NCI-H1694 (cell line): ENCODE data around the gene EIPR1.

Experiments
- DNase-seq: peaks from one replicate; lab custom pipeline; 2025; lab: John Stamatoyannopoulos, UW

EIPR1 gene

DNA sequence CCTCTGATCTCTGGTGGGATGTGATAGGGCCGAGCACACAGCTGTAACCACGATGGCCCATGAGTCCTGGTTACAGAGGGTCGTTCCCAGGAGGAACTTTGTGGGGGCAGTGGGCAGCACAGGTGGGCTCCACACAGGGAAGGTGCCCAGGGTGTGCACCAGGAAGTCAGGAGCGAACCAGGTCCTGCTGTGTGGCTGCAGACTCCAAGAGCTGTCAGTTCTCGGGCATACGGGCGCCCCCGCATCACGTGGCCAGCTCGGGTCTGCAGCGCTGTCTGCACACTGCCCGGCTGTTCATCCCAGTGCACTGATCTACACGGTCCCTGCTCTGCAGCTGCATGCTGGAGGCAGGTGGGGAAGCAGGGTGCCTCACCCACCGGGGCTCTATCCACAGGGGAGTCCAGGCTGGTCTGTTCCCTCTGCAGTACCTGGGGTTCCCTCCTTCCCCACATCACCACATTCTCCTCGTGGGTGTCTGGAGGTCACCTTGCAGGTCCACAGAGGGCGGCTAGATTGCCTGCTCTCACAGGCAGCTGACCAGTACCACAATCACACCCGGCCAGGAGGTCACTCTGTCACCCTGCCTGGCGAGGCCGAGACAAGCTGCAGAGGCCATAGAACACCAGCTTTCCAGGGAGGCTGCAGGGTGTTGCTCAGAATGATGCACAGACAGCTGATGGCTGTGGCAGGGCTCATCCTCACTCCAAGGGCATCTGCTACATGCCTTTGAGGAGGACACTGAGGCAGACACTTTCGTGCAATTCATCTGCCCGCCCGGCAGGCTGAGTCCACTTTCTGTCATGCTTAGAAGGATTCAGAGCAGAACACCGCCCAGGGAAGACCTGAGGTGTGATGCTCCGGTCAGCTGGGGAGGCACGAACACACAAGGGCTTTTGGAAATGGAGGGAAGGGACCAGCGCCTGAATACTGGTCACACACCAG is 202.7 kb downstream of the EIPR1 start:
- DNase-seq, result no peak

DNA sequence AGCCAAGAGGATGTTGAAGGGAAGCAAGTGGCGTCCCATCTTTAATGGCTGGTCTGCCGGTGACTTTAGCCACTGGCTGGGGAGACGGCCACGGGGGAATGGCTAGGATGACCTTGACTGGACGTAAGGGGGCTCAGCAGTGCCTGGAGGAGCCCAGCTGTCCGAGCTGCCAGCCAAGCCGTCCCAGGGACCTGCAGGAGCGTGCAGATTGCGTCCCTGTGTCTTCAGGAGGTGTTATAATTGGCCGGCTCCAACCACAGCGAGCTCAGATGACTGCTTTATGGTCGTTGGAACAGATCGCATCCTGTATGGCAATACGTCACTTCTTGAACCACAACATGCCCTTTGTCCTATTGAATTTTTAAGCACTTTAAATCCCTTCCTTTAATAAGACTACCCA is 204.6 kb downstream of the EIPR1 start:
- no peak for DNase-seq

DNA sequence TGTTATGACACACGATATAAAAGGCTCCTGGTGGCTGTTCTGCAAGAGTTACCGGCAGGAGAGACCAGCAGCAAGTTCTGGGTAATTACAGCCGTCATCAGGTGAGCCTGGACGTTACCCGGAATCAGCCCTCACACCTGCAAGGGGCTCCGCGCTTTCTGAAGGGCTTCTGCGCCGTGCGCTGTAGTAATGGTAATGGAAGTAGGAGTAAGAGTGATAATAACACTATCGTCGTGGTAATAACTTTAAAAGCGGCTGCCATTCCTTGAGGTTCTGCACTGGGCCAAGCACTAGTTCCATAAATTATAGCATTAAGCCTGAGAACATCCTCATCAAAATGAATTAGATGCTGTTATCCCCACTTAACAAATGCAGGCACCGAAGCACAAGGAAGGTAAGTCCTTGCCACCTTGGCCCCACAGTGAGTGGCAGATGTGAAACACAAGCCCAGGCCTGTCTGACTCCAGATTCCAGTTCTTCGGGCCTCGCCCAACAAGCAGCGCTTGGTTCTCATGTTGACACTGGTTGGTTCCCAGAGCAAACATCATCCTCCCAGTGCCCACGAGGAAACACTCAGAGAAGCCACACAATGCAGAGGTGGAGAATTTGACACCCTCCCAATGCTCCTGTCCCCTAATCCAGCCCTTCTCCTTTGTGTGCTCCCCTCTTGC is 205.2 kb downstream of the EIPR1 start:
- peak; percentile 82 for DNase-seq

DNA sequence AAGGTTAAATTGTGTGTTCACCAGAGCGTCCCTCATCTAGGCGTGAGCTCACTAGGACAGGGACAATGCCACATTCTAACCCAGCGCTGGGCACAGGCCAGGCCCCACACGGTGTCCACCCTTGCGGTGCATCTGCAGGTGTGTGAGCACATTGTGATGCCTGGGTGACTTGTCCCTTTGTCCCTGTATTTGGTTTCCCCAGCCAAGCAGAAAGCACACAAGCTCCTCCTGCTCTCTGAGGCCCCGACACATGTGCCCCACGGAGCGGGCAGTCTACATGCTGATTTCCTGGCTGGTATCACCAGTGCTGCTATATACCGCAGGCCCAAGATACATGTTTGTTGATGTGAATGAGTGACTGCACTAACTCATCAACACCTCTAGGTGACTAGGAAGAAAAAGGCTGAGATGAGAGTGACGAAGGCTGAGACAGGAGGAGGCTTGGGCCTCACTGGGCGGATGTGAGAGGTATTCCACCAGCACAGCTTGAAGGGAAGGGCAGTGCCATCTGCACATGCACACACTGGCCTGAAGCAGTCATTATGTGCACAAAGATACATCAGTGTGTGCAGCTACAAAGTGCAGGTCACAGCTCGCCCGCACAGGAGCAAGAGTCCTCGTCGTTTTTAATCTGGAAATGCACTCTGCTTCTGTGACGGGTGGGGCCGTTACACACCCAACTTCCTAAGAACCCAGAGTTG is 205.9 kb downstream of the EIPR1 start:
- peak; percentile 54 for DNase-seq

DNA sequence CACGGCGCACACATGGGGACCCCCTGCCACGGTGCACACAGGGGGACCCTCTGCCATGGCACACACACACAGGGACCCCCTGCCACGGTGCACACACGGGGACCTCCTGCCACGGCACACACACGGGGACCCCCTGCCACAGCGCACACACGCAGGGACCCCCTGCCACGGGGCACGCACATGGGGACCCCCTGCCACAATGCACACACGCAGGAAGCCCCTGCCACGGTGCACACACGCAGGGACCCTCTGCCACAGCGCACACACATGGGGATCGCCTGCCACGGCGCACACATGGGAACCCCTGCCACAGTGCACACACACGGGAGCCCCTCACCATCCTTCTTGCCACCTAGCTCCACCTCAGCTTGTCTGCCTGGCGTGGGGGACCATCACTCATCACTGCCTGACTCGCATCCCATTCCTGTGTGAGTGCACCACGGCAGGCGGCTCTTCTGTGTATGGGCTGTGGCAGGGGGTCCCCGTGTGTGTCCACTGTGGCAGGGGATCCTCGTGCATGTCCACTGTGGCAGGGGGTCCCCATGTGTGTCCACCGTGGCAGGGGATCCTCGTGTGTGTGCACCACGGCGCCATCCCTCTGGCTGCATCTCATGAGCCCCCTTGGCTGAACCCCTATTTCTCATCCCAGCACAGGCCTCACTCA is 206.7 kb downstream of the EIPR1 start:
- DNase-seq, result no peak

DNA sequence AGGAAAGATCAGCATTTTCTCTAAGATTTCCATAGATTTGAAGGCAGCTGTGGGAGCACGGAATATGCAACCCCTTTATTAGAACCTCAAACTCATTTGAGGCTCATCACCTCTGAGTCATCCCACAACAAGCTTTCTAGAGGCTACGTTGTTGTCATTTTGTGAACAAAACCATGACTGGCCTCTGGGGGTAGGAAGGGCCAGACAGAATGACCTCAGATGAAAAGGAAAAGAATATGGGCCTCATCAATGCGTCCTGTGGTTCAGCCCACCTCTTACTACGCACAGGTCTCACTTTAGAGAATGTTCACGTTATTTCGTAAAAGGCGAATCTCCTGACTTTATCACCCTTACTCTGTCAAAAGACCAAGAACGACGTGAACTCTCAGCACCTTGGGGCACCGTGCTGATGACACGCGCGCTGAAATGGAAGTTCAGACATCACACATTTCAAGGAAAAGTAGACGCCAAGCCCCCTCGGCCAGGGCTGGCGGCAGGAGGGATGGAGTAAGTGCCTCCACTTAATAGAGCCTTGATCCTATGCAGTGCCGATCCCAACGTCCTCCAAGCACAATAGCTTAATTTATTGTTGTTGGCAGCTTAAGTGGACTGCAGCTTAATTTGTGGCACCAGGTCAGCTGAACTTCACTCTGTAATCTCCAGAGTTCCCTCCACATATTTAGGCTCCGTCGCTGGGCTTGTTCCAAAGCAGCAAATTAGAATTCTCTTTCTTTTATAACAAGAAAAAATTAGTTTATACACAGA is 208.3 kb downstream of the EIPR1 start:
- DNase-seq, result no peak

DNA sequence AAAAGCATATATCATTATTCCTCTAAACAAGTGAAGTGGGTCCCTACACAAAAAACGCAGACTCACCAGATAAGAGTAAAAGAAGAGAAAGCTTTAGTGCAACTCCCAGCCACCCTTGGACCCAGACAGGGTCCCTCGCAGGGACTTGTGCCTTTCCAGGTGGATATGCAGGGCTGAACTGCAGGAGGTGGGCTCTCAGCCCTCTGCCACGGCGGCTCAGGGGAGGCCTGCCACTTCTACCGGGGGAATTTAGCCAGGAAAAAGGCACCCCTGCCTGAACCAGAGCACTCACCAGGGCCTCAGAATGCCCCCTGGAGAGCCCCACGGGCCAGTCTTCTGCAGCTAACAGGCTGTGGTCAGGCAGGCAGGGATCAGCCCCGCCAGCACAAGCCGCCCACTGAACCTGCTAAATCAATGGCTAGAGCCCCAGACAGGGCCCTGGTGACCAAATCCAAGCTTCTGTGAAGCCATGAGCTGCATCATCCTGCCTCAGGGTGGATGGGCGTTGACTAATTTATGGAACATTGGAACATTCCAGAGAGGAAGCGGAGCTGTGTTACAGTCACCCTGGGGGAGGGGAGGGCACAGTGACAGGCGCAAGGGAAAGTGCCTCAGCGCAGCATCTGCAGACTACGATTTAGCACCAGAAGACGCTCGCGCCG is 209.3 kb downstream of the EIPR1 start:
- no peak for DNase-seq

DNA sequence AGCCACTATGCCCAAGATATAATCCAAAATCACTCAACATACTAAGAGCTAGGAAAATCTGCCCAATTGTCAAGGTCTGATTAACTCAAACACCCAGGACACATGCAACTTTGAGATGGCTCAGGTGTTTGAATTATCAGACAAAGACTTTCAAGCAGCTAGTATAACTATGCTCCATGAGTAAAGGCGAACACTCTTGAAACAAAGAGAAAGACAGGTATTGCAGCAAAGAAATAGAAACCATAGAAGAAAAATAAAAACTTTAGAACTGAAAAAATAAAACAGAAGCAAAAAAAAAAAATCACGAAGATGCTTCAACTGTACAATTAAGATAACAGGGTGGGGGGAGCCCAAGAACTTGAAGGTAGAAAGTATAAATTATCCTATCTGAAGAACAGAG is 214.2 kb downstream of the EIPR1 start:
- no peak for DNase-seq

DNA sequence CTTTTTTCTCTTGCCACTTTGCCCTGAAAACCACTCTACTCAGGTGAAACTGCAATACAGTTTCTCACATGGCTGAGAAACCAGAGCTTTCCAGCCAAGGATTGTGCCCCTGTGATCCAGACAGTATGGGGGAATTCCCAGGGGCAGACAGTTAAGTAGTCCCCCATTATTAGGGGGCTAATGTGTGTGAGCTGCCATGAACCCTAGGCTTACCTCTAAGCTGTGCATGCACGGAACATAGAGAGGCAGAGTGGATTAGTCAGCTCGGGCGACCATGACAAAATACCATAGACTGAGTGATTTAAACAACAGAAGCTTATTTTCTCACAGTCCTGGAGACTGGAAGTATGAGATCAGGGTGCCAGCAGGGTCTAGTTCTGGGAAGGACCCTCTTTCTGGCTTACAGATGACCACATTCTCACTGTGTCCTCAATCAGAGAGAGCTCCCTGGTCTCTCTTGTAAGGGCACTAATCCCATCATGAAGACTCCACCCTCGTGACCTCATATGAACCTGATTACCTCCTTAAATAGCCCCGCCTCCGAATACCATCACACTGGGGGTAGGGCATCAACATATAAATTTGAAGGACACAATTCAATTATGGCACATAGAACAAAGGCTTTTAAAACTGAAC is 215.1 kb downstream of the EIPR1 start:
- DNase-seq, result no peak

DNA sequence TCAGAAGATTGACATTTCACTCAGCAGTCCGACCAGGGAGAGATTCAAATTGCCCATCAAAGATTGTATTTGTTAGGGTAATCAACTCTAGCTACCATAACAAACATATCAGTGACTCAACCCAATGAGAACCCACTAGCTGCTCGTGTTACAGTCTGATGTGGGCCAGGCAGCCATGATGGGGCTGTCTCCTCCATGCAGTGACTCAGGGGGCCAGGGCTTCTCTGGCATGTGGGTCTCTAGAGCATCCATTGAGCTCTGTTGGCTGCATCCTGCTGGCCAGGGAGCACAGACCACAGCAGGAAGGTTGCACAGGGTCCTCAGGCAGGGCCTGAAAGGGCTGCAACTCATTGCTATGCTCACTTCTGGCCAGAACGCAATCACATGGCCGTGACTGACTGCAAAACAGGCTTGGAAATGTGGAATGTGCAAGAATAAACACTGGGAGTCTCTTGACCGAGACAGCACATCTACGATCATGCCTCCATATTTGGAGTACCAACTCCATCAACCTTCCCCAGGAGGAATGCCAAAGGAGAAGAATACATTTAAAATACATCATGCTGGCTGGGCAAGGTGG is 216.8 kb downstream of the EIPR1 start:
- DNase-seq, result no peak

DNA sequence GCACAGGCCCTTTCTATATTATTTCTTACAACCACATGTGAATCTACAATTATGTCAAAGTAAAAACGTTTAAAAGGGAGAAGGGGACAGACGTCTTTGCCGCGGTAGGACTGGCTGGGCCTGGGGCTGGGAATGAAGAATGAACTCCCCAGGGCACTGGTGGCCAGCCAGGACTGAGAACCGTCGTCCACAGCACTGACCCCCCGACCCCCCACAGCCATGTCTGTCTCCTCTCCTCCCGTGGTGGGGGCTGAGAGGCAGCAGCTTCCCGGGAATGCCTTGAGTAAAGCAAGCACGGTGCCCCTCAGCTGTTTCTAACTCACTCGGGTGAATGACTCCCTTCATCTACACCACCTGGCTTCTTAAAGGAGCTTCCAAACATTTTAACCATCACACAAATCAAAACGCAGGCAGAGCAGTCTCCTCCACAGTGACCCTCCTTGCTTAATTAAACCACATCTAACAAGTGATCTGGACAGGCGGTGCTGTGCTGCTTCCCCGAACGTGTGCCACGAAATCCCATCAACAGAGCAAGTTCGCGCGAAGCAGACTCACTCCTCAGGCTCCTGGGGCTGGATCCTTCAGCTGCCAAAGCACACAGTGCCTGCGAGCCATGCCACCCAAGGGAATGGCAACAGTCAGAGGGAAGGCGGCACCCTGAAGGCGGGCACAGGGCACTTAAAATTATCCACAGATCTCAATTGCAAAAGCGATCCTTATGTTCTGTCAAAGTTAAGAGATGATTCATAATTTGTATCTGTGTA is 217.7 kb downstream of the EIPR1 start:
- no peak for DNase-seq

DNA sequence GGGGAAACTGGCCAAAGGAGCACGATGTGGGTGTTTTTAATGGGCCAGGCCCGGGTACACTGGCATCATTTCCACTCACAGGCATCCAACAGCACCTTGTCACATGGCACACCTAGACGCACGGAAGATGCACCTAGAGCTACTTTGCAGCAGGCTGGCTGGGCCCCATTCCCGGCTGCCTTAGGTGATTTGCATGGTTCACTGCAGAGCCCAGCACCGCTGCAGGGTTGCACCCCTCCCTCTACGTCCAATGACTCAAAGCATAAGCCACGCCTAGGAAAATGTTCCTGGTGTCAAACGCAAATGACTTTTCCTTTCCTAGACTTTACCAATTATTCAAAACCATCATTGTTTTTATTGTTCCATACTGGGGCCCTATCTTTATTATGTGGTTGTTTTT is 222.9 kb downstream of the EIPR1 start:
- no peak for DNase-seq

DNA sequence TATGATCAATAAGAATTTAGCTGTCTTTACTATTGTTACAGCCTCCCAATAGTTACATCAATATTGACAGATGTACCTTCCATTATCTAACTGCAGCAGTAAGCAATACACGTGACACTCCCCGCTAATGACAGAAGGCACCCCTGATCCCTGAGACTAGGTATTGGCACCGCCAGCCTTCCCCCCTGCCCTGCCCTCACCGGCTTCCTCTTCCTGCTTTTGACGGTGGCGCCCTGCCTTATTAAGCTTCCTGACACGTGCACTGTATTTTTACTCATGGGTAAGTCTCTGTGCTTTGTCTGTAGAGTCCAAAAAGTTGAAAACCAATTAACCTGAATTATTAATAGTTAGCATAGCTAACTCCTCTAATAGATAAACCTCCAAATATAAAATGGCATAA is 223.5 kb downstream of the EIPR1 start:
- DNase-seq, result no peak

DNA sequence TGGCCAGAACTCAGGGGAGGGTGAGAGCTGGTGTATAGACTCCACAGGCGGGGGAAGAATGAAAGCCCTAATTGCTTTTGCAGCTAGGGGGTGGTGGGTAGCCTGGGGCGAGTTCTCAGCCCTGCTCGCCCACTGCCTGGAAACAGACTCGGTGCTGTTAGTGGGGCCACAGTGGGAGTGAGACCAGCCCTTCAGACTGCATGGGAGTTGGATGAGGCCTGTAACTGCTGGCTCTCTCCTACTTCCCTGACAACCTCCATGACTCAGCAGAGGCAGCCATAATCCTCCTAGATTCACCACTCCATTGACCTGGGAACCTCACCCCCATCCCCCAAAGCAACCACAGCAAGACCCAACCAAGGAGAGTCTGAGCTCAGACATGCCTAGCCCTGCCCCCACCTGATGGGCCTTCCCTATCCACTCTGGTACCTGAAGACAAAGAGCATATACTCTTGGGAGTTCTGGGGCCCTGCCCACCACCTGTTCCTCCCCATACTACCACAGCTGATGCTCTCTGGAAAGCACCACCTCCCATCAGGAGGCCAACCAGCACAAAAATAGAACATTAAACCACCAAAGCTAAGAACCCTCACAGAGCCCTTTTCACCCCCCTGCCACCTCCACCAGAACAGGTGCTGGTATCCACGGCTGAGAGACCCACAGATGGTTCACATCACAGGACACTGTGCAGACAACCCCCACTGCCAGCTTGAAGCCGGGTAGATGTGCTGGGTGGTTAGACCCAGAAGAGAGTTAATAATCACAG is 226.3 kb downstream of the EIPR1 start:
- no peak for DNase-seq

DNA sequence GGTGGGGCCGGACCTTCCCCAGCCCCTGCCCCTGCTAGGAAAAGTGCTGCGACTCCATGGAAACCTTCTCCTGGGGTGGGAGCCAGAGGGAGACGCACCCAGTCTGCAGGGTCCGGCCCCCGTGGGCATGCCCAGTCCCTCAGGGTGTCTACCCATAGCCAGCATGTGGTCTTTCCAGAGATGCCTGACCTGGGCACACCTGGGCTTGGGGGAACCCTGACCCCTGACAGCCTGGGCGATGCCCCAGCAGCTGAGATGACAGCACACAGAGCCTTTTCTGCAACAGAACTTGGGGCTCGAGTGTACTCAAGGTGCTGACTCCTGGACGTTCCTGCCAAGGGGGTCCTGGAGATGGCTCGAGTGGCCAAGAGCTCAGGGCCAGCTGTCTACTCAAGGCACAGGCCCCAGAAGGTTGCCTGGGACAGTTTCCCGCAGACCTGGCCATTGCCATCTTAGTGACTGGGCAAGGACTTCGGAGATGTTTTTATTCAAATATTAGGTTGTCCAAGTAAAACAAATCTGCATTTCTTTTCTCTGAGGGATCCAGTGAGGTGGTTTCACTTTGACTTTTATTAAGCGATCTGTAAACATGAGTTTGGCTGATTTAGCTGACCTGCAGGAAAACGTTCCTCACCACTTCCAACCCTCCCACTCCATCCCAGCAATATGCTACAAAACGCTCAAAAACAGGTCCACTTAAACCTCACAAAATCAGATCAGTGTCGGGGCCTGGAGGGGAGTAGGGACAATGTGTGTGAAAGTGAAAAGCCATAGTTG is 228.0 kb downstream of the EIPR1 start:
- DNase-seq, result no peak

DNA sequence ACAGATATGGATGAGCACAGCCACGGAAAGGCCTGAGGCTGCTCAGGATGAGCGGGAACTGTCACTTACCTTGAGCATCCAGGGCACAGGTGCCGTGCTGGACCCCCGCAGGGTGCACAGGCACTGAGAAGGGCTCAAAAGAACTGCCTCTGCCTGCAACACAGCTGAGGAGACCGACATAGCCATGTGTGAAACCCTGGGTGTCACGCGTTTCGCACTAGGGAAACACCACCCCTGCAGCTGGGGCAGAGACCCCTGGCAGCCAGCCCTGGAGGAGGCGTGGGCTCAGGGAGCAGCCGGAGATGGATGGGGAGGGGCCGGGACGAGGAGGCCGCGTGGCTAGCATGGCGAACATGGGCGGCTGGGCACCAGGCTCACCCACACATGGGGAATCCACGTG is 228.9 kb downstream of the EIPR1 start:
- no peak for DNase-seq

DNA sequence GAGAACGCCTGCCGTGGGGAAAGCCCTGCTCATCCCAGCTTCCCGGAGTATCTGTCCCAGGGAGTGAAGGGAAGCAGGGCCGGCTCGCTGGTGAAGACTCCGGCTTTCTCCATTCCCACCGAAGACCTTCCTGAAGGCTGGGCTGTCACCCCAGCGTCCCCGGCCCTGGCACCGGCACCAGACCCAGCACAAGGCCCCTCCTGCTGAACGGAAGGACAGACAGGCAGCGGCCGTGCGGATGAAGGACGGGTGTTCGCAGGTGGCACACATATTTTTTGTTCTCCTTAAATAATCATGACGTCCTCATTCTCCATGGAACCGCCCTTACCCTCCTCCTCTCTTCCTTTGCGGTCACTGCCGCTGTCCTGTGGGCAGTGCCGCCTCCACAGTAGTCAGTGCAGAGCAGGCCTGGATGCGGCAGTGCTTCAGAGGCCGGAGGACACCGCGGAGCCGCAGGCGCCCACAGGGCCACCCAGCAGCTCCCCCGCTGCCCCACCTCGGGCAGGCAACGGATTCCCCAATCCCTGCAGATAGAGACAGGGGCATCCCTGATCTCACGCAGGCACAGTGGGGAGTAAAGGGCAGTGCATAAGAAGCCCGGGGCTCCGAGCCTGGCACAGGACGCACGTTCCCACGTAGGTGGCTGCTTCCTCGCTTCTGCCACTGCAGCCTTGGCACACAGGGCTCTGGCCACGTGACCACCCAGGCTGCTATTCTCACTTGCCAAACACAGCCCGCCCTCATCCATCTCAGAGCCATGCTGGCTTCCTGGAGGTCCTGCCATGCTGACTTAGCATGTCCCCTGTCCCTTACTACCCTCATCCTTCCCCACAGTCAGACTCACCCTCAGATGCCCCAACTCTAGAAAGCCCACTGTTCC is 229.7 kb downstream of the EIPR1 start:
- DNase-seq, result no peak
